SH-SY5Y (cell line): ENCODE data around the gene SNX9.

ENCODE experiments used
- GATA2 ChIP-seq: IDR thresholded peaks from 2 replicates; pipeline ENCODE4 v1.6.1; 2011; ENCODE audit warnings: mild to moderate bottlenecking, low read depth, low read length
- GATA3 ChIP-seq: IDR thresholded peaks from 2 replicates; pipeline ENCODE4 v1.6.1; 2011; ENCODE audit warnings: low read depth, mild to moderate bottlenecking, low read length, moderate library complexity

- TF ChIP-seq GATA2 (no peak), GATA3 (no peak)
Observed at GRCh38 chr6:157879873-157880254, 56.8 kb downstream of the SNX9 start.
